Measurements from ENCODE around the gene PCBP3. TPM values are rescaled to one million over a fixed set of nuclear protein-coding genes. Genes with fewer than 3 reads are reported as not detected.

The PCBP3 gene
- total and polyA plus RNA-seq, 2 donors from 2014 or later = 2.3 to 5.4 TPM

- intact Hi-C loops (cut with DNase I) = no loop called here
- H3K4me1 ChIP-seq (ENCODE audit: control insufficient read depth in 2 of 3, insufficient read depth in 2 of 3, low read depth in 1 of 3, low read length in 3 of 3) = no peaks in the 10 kb centered on the region
- no peak for TF ChIP-seq CTCF (IDR thresholded peaks at IDR 0.05; ENCODE audit: borderline replicate concordance, extremely low read depth, insufficient read depth)
- peak in 1 of 5 donors; percentile 55 for DNase-seq
- no peak for FAIRE-seq
- no peaks in the 10 kb centered on the region for H3K9me3 ChIP-seq (ENCODE audit: control insufficient read depth in 2 of 3, insufficient read depth in 1 of 3, low read length in 3 of 3)
- no peaks in the 10 kb centered on the region for H3K36me3 ChIP-seq (ENCODE audit: control insufficient read depth in 2 of 3, insufficient read depth in 3 of 3, low read length in 3 of 3)
- H3K9ac ChIP-seq (ENCODE audit: low read length in 3 of 3) = no peak overlapping the region
- H3K27me3 ChIP-seq (ENCODE audit: control insufficient read depth, insufficient read depth, low read length) = no peaks in the 10 kb centered on the region
- no peak overlapping the region for H3K4me3 ChIP-seq (ENCODE audit: low read length in 3 of 3)
- no peak overlapping the region for H3K27ac ChIP-seq (ENCODE audit: low read depth in 2 of 2, low read length in 2 of 2)
Observed at GRCh38 chr21:45914321-45914845, 270.9 kb downstream of the PCBP3 start.

- H3K9ac ChIP-seq (ENCODE audit: low read length in 3 of 3) = no peak overlapping the region
- intact Hi-C loops (cut with DNase I) = no loop called here
- no peak overlapping the region for H3K27ac ChIP-seq (ENCODE audit: low read depth in 2 of 2, low read length in 2 of 2)
- H3K27me3 ChIP-seq (ENCODE audit: control insufficient read depth, insufficient read depth, low read length) = no peaks in the 10 kb centered on the region
- no peak overlapping the region for H3K4me3 ChIP-seq (ENCODE audit: low read length in 3 of 3)
- TF ChIP-seq CTCF (IDR thresholded peaks at IDR 0.05; ENCODE audit: borderline replicate concordance, extremely low read depth, insufficient read depth) = no peak
- no peaks in the 10 kb centered on the region for H3K4me1 ChIP-seq (ENCODE audit: control insufficient read depth in 2 of 3, insufficient read depth in 2 of 3, low read depth in 1 of 3, low read length in 3 of 3)
- H3K36me3 ChIP-seq (ENCODE audit: control insufficient read depth in 2 of 3, insufficient read depth in 3 of 3, low read length in 3 of 3) = no peaks in the 10 kb centered on the region
- H3K9me3 ChIP-seq (ENCODE audit: control insufficient read depth in 2 of 3, insufficient read depth in 1 of 3, low read length in 3 of 3) = no peaks in the 10 kb centered on the region
- peak in 1 of 5 donors; percentile 64 for DNase-seq
- no peak for FAIRE-seq
Observed at GRCh38 chr21:45916011-45916840, 272.7 kb downstream of the PCBP3 start.

GRCh38 chr21:45917241-45917640 lies 273.7 kb downstream of the PCBP3 start:
- Histone ChIP-seq H3K9ac (ENCODE audit: low read length in 3 of 3) (no peak overlapping the region), H3K9me3 (ENCODE audit: control insufficient read depth in 2 of 3, insufficient read depth in 1 of 3, low read length in 3 of 3) (no peaks in the 10 kb centered on the region), H3K27ac (ENCODE audit: low read depth in 2 of 2, low read length in 2 of 2) (no peak overlapping the region), H3K27me3 (ENCODE audit: control insufficient read depth, insufficient read depth, low read length) (no peaks in the 10 kb centered on the region), H3K4me3 (ENCODE audit: low read length in 3 of 3) (no peak overlapping the region), H3K4me1 (ENCODE audit: control insufficient read depth in 2 of 3, insufficient read depth in 2 of 3, low read depth in 1 of 3, low read length in 3 of 3) (no peaks in the 10 kb centered on the region), H3K36me3 (ENCODE audit: control insufficient read depth in 2 of 3, insufficient read depth in 3 of 3, low read length in 3 of 3) (no peaks in the 10 kb centered on the region)
- no peak for TF ChIP-seq CTCF (IDR thresholded peaks at IDR 0.05; ENCODE audit: borderline replicate concordance, extremely low read depth, insufficient read depth)
- DNase-seq = peak in 1 of 5 donors; percentile 44
- no peak for FAIRE-seq
- intact Hi-C loops (cut with DNase I) = no loop called here

Measured in kidney (tissue), 14 donors.